NT2/D1 (cell line): Measurements from ENCODE around the gene GJA8.

Experiments used
- SUZ12 ChIP-seq: IDR thresholded peaks from 2 replicates; pipeline ENCODE4 v1.6.1; 2011; ENCODE audit not compliant: insufficient read length, insufficient read depth; ENCODE audit errors: extremely low read depth
- ZNF274 ChIP-seq: IDR thresholded peaks from 2 replicates; pipeline ENCODE4 v1.6.1; 2011; ENCODE audit warnings: mild to moderate bottlenecking, low read depth, low read length

DNA sequence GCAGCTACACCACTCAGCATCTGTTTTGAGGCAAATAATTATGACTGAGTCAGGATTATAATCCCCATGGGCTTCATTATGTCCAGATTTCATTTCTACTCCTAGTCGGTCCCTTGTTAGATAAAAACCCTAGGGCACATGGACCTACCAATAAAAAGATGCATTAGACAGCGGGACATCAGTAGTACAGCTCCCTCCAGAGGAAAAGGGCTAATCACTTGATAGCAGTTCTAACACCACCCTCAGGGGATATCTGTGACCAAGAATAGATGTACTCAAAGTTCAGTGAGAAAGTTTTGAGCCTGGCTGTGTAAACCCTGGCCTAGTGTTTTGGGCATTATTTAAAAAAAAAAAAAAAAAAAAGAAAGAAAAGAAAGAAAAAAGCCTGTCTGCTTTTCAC lies 10.0 kb downstream of the GJA8 start:
- TF ChIP-seq ZNF274 (no peak), SUZ12 (no peak)
